Measurements from ENCODE around the gene IFITM10. TPM values are rescaled to one million over a fixed set of nuclear protein-coding genes. Genes with fewer than 3 reads are reported as not detected.

IFITM10 gene
- total RNA-seq, 1 experiment from 2014 or later, result 0.59 TPM

DNA sequence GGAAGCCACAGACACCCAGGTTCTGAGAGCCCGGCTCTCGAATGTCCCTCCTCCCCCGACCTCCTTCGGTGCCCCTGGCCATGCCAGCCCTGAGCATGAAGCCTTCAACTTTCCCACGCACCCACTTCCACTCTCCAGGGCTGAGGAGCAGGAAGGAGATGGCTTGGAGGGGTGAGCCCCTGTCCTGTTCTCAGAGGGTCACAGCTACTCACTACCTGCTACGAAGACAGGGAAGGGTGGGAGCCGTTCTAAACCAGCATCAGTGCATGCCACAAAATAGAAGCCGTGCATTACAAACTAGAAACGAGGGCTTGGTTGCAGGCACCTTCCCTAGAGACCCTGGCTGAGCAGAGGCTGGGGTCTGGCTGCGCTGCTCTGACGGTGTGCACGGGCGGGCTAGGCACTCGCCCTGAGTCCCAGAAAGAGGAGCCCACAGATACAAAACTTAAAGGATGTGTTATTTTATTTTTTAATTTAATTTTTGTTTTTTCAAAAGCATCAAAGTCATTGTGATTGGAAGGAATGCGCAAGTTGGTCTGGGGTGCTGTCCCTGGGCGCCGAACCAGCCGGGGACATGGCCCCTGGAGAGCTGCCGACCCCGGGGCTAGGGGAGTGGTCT lies 57.6 kb downstream of the IFITM10 start:
- H3K79me1 ChIP-seq (ENCODE audit: insufficient read depth, low read depth, low read length, poor library complexity, severe bottlenecking), result no peaks in the 10 kb centered on the region
- no peak overlapping the region for H4K91ac ChIP-seq (ENCODE audit: insufficient read length, low read depth, low read length)
- H3K4ac ChIP-seq (ENCODE audit: low read depth, low read length), result no peak overlapping the region
- H3K27ac Mint-ChIP-seq, result no peak overlapping the region
- no peaks in the 10 kb centered on the region for H3K9me3 ChIP-seq (ENCODE audit: control insufficient read depth, low read depth, low read length)
- no peak overlapping the region for H4K8ac ChIP-seq (replicated peaks; ENCODE audit: insufficient read length, low read depth, low read length)
- H3K9ac ChIP-seq (ENCODE audit: extremely low read depth, insufficient read length, low read length), result no peak overlapping the region
- no peak overlapping the region for H3T11ph ChIP-seq (ENCODE audit: low read length)
- H2AFZ ChIP-seq (ENCODE audit: low read length), result no peak overlapping the region
- no peak overlapping the region for H2BK20ac ChIP-seq (ENCODE audit: low read depth, low read length, poor library complexity, severe bottlenecking)
- no peaks in the 10 kb centered on the region for H4K20me1 ChIP-seq (ENCODE audit: control insufficient read depth, insufficient read depth, insufficient read length)
- no CpG with 5 or more reads among the region's 20 CpGs for WGBS (ENCODE audit: extremely low coverage, insufficient read length, low lambda C conversion rate)
- H3K36me3 Mint-ChIP-seq (ENCODE audit: insufficient read depth in 1 of 3, low read depth in 3 of 3), result no peaks in the 10 kb centered on the region
- no peaks in the 10 kb centered on the region; the same call in 1 of the 2 replicates for H3K27me3 ChIP-seq (ENCODE audit: insufficient read depth, low read length)
- peak overlapping the region; percentile 42 for H3K4me2 ChIP-seq (ENCODE audit: insufficient read depth, insufficient read length, low read length)
- no peaks in the 10 kb centered on the region for H3K79me2 ChIP-seq (ENCODE audit: insufficient read depth, low read length)
- H3K4me1 Mint-ChIP-seq, result peaks cover 10 to 16% of the 10 kb centered on the region in 2 experiments
- H3K27me3 Mint-ChIP-seq (ENCODE audit: low read depth), result peaks cover 65% of the 10 kb centered on the region
- no peak overlapping the region for H2BK120ac ChIP-seq (ENCODE audit: low read depth, low read length, poor library complexity, severe bottlenecking)
- H3K56ac ChIP-seq (ENCODE audit: insufficient read length, low read depth, low read length), result no peak overlapping the region
- no peak overlapping the region for H3K27ac ChIP-seq (ENCODE audit: insufficient read length, low read depth, low read length)
- no peak overlapping the region for H3K18ac ChIP-seq (ENCODE audit: insufficient read length, low read depth, low read length)
- no peak overlapping the region for H2BK5ac ChIP-seq (ENCODE audit: insufficient read length, low read length)
- H2BK12ac ChIP-seq (ENCODE audit: insufficient read length, low read depth, low read length), result no peak overlapping the region
- no peaks in the 10 kb centered on the region for H3K4me1 ChIP-seq (ENCODE audit: insufficient read depth, low read length)
- peak overlapping the region in 1 of 2 experiments; percentile 79; a peak in 2 of 5 replicates for H3K4me3 Mint-ChIP-seq
- H3K23me2 ChIP-seq (ENCODE audit: insufficient read length, low read depth, low read length, poor library complexity, severe bottlenecking), result no peaks in the 10 kb centered on the region
- H2AK5ac ChIP-seq (ENCODE audit: insufficient read length, low read length), result no peak overlapping the region
- H3K9me3 Mint-ChIP-seq, result peaks cover 0 to 9% of the 10 kb centered on the region in 2 experiments; a peak in 3 of 5 replicates
- no peak overlapping the region for H3K14ac ChIP-seq (ENCODE audit: insufficient read depth, low read length)
- H2BK15ac ChIP-seq (ENCODE audit: low read depth, low read length), result no peak overlapping the region
- DNase-seq, result no peak
- no peak overlapping the region for H3K23ac ChIP-seq (ENCODE audit: insufficient read length, low read depth, low read length)
- no peak overlapping the region for H4K5ac ChIP-seq (ENCODE audit: insufficient read length, low read depth, low read length)
- TF ChIP-seq, protein P1, sequence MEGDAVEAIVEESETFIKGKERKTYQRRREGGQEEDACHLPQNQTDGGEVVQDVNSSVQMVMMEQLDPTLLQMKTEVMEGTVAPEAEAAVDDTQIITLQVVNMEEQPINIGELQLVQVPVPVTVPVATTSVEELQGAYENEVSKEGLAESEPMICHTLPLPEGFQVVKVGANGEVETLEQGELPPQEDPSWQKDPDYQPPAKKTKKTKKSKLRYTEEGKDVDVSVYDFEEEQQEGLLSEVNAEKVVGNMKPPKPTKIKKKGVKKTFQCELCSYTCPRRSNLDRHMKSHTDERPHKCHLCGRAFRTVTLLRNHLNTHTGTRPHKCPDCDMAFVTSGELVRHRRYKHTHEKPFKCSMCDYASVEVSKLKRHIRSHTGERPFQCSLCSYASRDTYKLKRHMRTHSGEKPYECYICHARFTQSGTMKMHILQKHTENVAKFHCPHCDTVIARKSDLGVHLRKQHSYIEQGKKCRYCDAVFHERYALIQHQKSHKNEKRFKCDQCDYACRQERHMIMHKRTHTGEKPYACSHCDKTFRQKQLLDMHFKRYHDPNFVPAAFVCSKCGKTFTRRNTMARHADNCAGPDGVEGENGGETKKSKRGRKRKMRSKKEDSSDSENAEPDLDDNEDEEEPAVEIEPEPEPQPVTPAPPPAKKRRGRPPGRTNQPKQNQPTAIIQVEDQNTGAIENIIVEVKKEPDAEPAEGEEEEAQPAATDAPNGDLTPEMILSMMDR (conservative IDR thresholded peaks at IDR 0.05), result no peak

All from H9 (cell line).